CD14-positive monocyte (primary cell): ENCODE data around the gene MICAL2. TPM values are rescaled to one million over a fixed set of nuclear protein-coding genes. Genes with fewer than 3 reads are reported as not detected.

Experiments
- DNase-seq, 3 donors: peaks; one replicate each; pipeline ENCODE4 v3.0.0-alpha.2; 2011 to 2022
- H2AFZ ChIP-seq: 2 replicates; pipeline ENCODE4 v1.6.0; 2012; ENCODE audit warnings: mild to moderate bottlenecking, low read depth, low read length, inconsistent platforms; ENCODE audit not compliant: insufficient read depth, poor library complexity, severe bottlenecking
- H3K27ac ChIP-seq, 2 donors: 1 replicate in 1 of 2; 2 replicates in 1 of 2; pipeline ENCODE4 v1.5.1; 2012 to 2013; ENCODE audit warnings: low read length in 2 of 2, control low read depth in 1 of 2, inconsistent platforms in 1 of 2, low read depth in 1 of 2, mild to moderate bottlenecking in 1 of 2
- H3K27me3 ChIP-seq, 2 donors: one replicate each; pipeline versions ENCODE4 v1.6.0 to v1.6.1; 2011 to 2013; ENCODE audit warnings: low read length in 2 of 2; ENCODE audit not compliant: control insufficient read depth in 2 of 2, insufficient read depth in 2 of 2
- H3K36me3 ChIP-seq, 2 donors: replicated peaks in 1 of 2; 1 replicate in 1 of 2; 2 replicates in 1 of 2; pipeline versions ENCODE4 v1.5.1 to v1.6.1; 2012 to 2013; ENCODE audit warnings: low read length in 2 of 2, control low read depth in 1 of 2, inconsistent platforms in 1 of 2, mild to moderate bottlenecking in 1 of 2; ENCODE audit not compliant: insufficient read depth in 2 of 2, control insufficient read depth in 1 of 2
- H3K4me1 ChIP-seq, 2 donors: 1 replicate in 1 of 2; 2 replicates in 1 of 2; pipeline versions ENCODE4 v1.5.1 to v1.6.1; 2012 to 2013; ENCODE audit warnings: low read length in 2 of 2, control low read depth in 1 of 2, inconsistent platforms in 1 of 2, mild to moderate bottlenecking in 1 of 2, moderate library complexity in 1 of 2; ENCODE audit not compliant: insufficient read depth in 2 of 2, control insufficient read depth in 1 of 2
- H3K4me2 ChIP-seq: replicated peaks from 2 replicates; pipeline ENCODE3; 2012; ENCODE audit warnings: low read length, moderate library complexity, mild to moderate bottlenecking; ENCODE audit not compliant: poor library complexity, severe bottlenecking; ENCODE audit errors: extremely low read depth
- H3K4me3 ChIP-seq, 3 experiments: fragments of 200-600 bp in 1 of 3; sonication (generic) in 1 of 3; replicated peaks in 1 of 3; 1 replicate in 2 of 3; 2 replicates in 1 of 3; pipeline ENCODE4 v1.5.1; 2011 to 2013; ENCODE audit warnings: low read length in 3 of 3, mild to moderate bottlenecking in 3 of 3, control low read depth in 2 of 3, low read depth in 2 of 3, inconsistent platforms in 1 of 3, moderate library complexity in 1 of 3
- H3K79me2 ChIP-seq: 2 replicates; pipeline ENCODE4 v1.6.0; 2012; ENCODE audit warnings: mild to moderate bottlenecking, control low read depth, inconsistent platforms, low read length, moderate library complexity; ENCODE audit not compliant: insufficient read depth
- H3K9ac ChIP-seq: 2 replicates; pipeline ENCODE4 v1.6.0; 2017; ENCODE audit warnings: low read length, mild to moderate bottlenecking; ENCODE audit not compliant: insufficient read depth, poor library complexity, severe bottlenecking
- H3K9me3 ChIP-seq, 2 donors: replicated peaks in 1 of 2; 1 replicate in 1 of 2; 2 replicates in 1 of 2; pipeline versions ENCODE4 v1.5.1 to v1.6.1; 2012 to 2013; ENCODE audit warnings: low read length in 2 of 2, control low read depth in 1 of 2; ENCODE audit not compliant: control insufficient read depth in 1 of 2, insufficient read depth in 1 of 2
- H4K20me1 ChIP-seq: 2 replicates; pipeline ENCODE4 v1.6.0; 2012; ENCODE audit warnings: mild to moderate bottlenecking, low read length, control low read depth, moderate library complexity; ENCODE audit not compliant: insufficient read depth
- H3K27ac Mint-ChIP-seq, 7 donors: one replicate each; pipeline ENCODE4 v1.8.0; 2020; ENCODE audit warnings: mild to moderate bottlenecking in 7 of 7, mixed read lengths in 7 of 7, moderate library complexity in 6 of 7, inconsistent platforms in 2 of 7
- H3K27me3 Mint-ChIP-seq, 3 donors: one replicate each; pipeline ENCODE4 v1.8.0; 2021 to 2022; ENCODE audit warnings: low read depth in 3 of 3, mild to moderate bottlenecking in 3 of 3, mixed read lengths in 3 of 3, moderate library complexity in 3 of 3, inconsistent platforms in 1 of 3
- H3K36me3 Mint-ChIP-seq, 2 donors: one replicate each; pipeline ENCODE4 v1.8.0; 2020; ENCODE audit warnings: mixed read lengths in 2 of 2, inconsistent platforms in 1 of 2, mild to moderate bottlenecking in 1 of 2
- H3K4me1 Mint-ChIP-seq: one replicate; pipeline ENCODE4 v1.8.0; 2020; ENCODE audit warnings: mild to moderate bottlenecking, mixed read lengths
- H3K4me3 Mint-ChIP-seq, 2 donors: one replicate each; pipeline ENCODE4 v1.8.0; 2020; ENCODE audit warnings: mild to moderate bottlenecking in 2 of 2, mixed read lengths in 2 of 2, moderate library complexity in 1 of 2
- H3K9me3 Mint-ChIP-seq, 7 donors: one replicate each; pipeline ENCODE4 v1.8.0; 2020 to 2022; ENCODE audit warnings: mixed read lengths in 7 of 7, mild to moderate bottlenecking in 6 of 7, moderate library complexity in 6 of 7, inconsistent platforms in 2 of 7
- CTCF ChIP-seq: fragments of 200-600 bp; IDR thresholded peaks from one replicate; pipeline ENCODE4 v1.8.0; 2022; ENCODE audit warnings: antibody characterized with exemption, mild to moderate bottlenecking
- WGBS: methylation state at CpG from one replicate; pipeline ENCODE4 v1.1.5; 2013; ENCODE audit warnings: missing lambda C conversion rate; ENCODE audit not compliant: insufficient coverage; 5-methylcytosine and 5-hydroxymethylcytosine counted together
- intact Hi-C, 2 donors: fragments of 100-400 bp; cut with micrococcal nuclease; formaldehyde crosslinking; loops; one replicate each; pipeline versions ENCODE4 v1.15.0 to v1.15.1; 2023
- polyA plus RNA-seq, 3 donors: library from polyadenylated mRNA; depleted of rRNA in 1 of 3; unstranded in 2 of 3; stranded (reverse) in 1 of 3; fragments of 300-500 nt in 2 of 3; fragments of >200 nt in 1 of 3; fragmentation: Illumina TruSeq in 2 of 3; gene quantifications; 1 replicate in 2 of 3; 2 replicates in 1 of 3; pipeline ENCODE4 v1.2.3, GENCODE V29; 2012 to 2021

Gene MICAL2
- polyA plus RNA-seq, 3 donors = 39.8 to 72.5 (median 44.0) TPM

- Histone ChIP-seq H2AFZ (no peak overlapping the region), H3K27ac (no peak overlapping the region), H3K9me3 (no peaks in the 10 kb centered on the region), H3K27me3 (no peaks in the 10 kb centered on the region), H3K36me3 (peaks cover 87 to 100% of the 10 kb centered on the region in 2 donors), H4K20me1 (peaks cover 66% of the 10 kb centered on the region), H3K79me2 (no peaks in the 10 kb centered on the region), H3K4me3 (no peak overlapping the region), H3K4me1 (no peaks in the 10 kb centered on the region), H3K9ac (no peak overlapping the region), H3K4me2 (no peak overlapping the region)
- Mint-ChIP-seq H3K27ac (no peak overlapping the region), H3K4me3 (no peak overlapping the region), H3K27me3 (peaks cover 3 to 4% (median 4%) of the 10 kb centered on the region in 3 donors), H3K36me3 (peaks cover 94 to 98% of the 10 kb centered on the region in 2 donors), H3K4me1 (peaks cover 11% of the 10 kb centered on the region), H3K9me3 (no peaks in the 10 kb centered on the region)
- no CpG with 5 or more reads among the region's 2 CpGs for WGBS
- TF ChIP-seq CTCF = no peak
- no peak for DNase-seq
- intact Hi-C loops = no loop called here
These were observed 132.6 kb downstream of the MICAL2 start for GRCh38 chr11:12242966-12243365.

- H3K9me3 Mint-ChIP-seq = no peaks in the 10 kb centered on the region
- DNase-seq = no peak
- WGBS = 96% methylated on average over 3 of the region's 6 CpGs
- peaks cover 11% of the 10 kb centered on the region for H3K4me1 Mint-ChIP-seq
- H3K4me3 ChIP-seq = no peak overlapping the region
- peaks cover 3 to 4% (median 4%) of the 10 kb centered on the region in 3 donors for H3K27me3 Mint-ChIP-seq
- H3K4me1 ChIP-seq = no peaks in the 10 kb centered on the region
- peaks cover 70% of the 10 kb centered on the region for H4K20me1 ChIP-seq
- no peak overlapping the region for H2AFZ ChIP-seq
- no peak overlapping the region for H3K4me2 ChIP-seq
- no peak overlapping the region for H3K27ac Mint-ChIP-seq
- no peaks in the 10 kb centered on the region for H3K27me3 ChIP-seq
- no peak for TF ChIP-seq CTCF
- H3K36me3 ChIP-seq = peaks cover 87 to 100% of the 10 kb centered on the region in 2 donors
- intact Hi-C loops = no loop called here
- no peak overlapping the region for H3K9ac ChIP-seq
- peaks cover 94 to 98% of the 10 kb centered on the region in 2 donors for H3K36me3 Mint-ChIP-seq
- no peak overlapping the region for H3K27ac ChIP-seq
- no peaks in the 10 kb centered on the region for H3K79me2 ChIP-seq
- H3K9me3 ChIP-seq = no peaks in the 10 kb centered on the region
- no peak overlapping the region for H3K4me3 Mint-ChIP-seq
These were observed 133.1 kb downstream of the MICAL2 start for GRCh38 chr11:12243486-12243885.
